GM18499 (cell line): ENCODE data around the gene MEGF6.

Source experiments
- ATAC-seq: cut with Tn5 transposase; IDR thresholded peaks from one replicate; pipeline ENCODE4 v1.9.1; 2021; ENCODE audit warnings: moderate number of reproducible peaks; ENCODE audit not compliant: insufficient read depth, unreplicated experiment

MEGF6 gene

DNA sequence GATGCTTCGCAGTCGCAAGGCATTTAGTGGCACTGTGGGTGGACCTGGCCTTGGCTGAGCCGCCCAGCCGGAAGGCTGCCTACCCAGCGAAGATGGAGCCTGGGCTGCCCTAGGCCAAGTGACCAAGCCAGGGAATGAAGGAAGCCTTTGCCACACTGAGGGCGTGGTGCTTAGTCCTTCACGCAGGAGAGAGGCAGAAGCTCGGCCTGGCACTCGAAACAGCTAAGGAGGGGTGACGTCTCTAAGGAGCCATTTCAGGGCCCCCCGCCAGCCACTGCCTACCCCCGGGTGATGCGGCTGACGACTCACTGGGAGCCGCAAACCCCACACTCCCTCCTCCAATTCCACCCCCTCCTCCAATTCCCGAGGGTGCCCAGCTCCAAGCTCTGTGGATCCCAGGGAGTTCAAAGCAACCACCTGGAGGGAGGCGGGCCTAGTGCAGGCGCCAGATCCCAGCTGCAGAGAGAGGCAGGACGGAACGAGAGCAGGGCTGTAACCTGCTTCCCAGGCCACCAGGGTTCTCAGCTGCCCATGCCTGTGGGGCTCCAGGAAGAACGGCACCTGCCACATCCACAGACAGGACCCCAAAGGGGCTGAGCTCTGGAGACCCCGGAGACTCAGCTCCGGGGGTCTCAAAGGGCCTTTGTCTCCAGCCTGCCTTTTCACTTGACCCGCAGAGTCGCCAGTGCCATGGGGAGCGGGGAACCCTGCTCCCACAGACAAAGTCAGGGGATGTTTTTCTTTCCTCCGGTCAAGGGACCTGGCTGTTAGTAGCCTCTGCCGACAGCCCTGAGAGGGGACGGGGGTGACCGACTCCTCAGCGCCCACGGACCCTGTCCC, 81.0 kb downstream of the MEGF6 start:
- ATAC-seq: no peak

DNA sequence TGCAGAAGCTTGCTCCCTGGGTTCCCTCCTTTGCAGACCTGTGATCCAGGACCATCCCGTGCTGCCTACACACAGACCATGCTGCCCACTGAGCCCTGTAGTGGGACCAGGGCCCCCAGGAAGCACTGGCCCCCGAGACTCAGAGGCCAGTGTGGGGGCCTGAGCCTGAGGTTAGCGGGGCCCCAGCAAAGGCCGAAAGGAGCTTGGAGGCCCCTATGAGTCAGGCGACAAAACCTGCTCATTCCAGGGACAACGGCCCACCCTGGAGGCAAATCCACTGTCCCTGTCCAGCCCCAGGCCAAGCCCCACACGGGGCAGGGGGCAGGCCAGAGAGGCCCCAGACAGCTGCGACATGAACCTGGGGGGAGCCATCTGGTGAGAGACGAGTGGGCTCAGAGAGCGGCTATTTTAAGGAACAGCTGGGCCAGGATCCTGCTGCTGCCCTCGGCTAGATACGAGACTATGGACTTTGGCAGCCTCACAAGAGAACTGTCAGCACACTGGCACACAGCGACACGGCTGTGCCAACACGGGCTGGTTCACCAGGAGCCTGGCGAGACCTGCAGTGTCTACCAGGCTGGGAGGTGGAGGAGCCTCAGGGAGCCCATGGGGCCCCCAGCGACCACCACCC, 82.1 kb downstream of the MEGF6 start:
- ATAC-seq: no peak

- ATAC-seq: no peak
Observed at GRCh38 chr1:3527774-3528173, 83.5 kb downstream of the MEGF6 start.

DNA sequence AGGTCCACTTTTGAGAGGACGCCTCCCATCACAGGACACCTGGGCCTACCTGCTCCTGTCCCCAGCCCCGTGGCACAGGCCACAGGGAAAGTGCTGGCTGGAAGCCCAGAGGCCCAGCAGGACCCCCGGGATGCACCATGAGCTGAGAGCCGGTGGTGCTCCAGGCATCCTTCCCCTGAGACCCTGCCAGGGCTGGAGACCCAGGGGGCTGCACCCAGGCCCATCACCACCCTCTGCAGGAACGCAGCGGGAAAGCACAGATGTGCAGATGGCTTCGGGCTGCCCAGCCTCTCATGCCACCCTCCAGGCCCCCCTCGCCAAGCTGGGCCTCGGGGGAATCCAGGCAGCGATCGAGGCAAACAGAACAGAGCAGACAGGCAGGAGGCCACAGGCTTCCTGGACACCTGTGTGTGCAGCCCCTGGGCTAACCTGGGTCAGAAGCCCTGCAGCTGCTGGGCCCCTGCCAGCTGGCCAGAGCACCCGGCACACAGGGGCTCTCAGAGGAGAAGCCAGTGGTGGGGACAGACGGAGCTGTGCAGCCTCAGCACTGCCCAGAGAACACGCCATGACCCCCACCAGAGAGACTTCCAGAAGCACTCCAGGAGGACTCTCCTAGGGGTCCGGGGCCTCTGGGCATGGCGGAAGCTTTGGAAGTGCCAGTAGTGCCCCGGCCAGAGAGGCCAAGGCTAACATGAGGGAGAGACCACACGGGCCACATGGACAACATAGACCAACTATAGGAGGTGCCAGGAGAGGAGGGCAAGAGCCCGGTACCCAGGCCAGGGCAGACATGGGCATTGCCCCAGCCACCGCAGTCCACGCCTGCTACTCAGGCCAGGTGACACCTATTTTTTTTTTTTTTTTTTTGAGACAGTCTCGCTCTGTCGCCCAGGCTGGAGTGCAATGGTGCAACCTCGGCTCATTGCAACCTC, 85.5 kb downstream of the MEGF6 start:
- no peak for ATAC-seq

GRCh38 chr1:3524556-3525203, 86.6 kb downstream of the MEGF6 start:
- no peak for ATAC-seq

- no peak for ATAC-seq
Observed at GRCh38 chr1:3523980-3524379, 87.3 kb downstream of the MEGF6 start.

DNA sequence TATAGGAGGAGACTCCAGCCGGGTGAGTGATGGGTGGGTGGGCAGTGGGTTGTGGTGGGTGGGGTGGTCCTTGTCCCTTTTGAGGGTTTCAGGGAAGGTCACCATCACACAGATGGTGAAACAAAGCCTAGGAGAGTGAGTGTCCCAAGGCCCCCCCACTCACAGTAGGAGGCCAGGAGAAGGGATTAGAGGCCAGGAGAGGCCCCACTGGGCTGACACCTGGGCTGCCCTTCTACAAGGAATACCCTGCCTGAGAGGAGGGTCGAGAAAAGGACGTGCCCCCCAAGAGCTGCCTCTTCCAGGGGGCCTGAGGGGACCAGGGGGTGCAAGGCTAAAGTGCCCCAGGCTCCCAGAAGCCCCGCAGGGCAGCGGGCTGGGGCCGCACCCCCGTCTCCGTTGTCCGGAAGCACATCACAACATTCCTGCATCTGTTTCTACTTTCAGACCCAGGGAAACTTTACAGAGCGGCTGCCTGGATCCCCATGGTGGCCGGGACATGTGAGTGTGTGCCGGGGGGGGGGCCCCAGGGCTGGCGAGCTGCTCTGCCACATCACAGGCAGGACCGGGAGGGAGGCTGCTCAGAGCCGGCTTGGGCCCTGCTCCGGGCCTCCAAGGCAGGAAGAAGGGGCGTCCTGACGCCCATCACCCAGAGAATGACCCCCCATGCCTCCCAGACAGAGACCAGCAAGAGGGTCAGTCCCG, 88.6 kb downstream of the MEGF6 start:
- ATAC-seq: no peak

GRCh38 chr1:3522112-3522511, 89.2 kb downstream of the MEGF6 start:
- no peak for ATAC-seq

DNA sequence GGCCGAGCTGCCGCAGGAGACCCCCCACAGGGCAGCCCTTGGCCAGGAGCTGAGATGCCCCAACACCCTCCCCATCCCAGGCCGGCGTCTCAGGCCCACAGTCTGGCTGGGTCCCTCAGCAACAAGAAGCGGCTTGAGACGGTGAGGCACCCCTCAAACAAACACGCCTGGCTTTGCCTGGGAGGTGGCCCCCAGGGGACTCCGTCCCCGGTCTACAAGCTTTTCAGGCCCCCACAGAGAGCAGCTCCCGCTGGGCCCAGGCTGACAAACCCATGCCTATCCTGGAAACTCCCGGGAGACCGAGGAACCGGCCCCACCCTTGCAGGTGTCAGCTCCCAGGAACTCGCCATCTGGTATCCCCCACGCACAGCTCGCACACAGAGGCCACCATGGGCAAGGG, 89.9 kb downstream of the MEGF6 start:
- no peak for ATAC-seq

DNA sequence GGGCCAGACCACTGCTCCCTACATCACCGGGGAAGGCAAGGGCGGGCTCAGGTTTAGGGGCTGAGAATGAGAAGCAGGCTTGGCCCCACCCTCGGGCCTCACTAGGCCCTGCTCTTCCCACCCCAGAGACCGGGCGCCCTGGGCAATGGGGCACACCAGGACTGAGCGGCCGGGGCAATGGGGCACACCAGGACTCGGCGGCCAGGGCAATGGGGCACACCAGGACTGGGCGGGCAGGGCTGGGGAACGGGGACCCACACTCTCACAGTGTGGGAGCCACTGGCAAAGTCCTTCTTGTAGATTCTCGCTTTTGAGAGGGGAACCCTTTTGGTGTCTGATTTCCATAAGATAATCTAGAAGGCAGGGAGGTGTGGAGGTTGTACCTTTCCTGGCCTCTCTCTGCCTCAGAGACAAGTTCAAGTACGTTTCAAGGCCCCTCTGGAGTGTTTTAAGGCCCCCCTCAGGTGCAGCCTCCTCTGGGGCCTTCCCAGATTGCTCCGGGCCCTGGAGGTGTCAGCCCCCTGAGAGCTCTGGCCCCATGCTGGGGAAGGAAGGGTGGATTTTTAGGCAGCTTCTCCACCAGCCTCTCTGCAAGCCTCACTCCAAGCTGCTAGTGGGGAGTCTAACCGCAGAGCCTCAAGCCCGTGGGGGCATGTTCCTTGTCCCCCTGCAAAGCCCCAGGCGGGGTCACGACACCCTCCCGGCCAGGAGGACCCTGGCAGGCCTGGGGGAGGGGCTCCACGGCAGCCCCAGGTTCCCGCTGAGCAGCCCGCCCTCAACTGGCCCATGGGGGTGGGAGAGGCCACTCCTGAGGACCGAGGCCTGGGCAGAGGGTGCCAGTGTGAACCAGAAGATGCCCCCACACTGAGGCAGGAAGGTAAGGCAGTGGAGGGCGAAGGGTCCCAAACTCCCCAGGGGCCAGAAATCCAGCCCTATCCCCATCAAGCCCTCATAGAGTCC, 90.6 kb downstream of the MEGF6 start:
- no peak for ATAC-seq

DNA sequence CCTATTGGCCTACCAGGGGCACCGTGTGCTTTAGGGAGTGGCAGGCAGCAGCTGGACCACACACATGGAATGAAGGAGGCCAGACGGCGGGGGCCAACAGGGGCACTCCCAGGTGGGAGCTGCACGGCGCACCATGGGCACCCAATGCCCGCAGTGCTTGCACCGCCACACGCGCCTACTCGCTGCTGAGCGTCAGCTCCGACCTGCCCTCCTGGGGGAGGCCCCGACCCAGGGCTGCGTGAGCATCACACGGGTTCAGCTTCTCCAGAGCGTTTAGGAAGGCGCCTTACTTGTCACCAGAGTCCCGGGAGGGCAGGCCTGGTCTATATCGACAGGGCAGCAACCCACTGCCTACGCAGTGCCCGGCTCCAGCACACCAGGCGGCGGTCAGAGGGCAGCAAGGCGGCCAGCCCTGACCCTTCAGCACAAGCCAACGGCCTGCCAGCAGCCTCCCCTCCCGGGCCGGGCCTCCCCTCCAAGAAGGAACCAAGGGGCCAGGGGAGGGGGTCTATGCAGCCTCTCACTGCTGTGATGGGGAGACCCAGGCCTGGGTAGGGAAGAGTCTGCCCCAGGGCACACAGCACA, 91.9 kb downstream of the MEGF6 start:
- ATAC-seq: no peak

- ATAC-seq: no peak
Observed at GRCh38 chr1:3518756-3519155, 92.6 kb downstream of the MEGF6 start.

GRCh38 chr1:3518256-3518655, 93.1 kb downstream of the MEGF6 start:
- no peak for ATAC-seq

DNA sequence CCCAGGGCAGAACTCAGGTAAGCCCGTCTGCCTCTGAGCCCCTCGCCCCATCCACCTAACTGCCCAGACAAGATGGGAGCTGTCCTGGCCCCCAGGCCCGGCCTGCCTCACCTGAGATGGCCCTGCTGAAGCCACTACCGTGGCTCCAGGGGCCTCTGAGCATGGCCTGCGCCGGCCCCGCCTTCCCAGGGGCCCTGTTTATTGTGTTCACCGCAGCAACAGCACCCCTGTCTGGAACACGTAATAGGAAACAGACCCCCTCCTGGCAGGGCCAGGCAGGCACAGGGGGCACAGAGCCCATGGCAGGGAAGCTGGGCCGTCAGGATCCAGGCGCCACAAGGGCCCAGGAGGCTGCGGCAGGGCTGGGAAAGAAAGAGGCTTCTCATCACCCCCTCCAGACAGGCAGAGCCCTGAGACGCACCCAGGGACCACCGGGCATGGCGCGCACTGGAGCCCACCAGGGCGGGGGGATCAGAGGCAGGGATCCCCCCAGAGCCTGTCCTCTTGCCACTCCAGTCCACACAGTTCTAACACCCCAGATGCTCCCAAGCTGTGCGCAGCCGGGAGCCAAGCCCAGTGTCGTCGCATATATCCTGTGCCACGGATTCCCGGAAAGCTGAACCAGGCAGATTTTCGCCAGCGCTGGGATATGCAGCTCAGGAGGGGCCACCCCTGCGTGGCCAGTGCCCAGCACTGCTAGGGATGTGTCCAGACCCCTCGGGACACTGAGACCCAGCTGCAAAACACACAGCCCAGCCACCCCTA, 94.2 kb downstream of the MEGF6 start:
- ATAC-seq: no peak

GRCh38 chr1:3516481-3516869, 94.8 kb downstream of the MEGF6 start:
- ATAC-seq: no peak

- no peak for ATAC-seq
Observed at GRCh38 chr1:3515774-3516480, 95.4 kb downstream of the MEGF6 start.

DNA sequence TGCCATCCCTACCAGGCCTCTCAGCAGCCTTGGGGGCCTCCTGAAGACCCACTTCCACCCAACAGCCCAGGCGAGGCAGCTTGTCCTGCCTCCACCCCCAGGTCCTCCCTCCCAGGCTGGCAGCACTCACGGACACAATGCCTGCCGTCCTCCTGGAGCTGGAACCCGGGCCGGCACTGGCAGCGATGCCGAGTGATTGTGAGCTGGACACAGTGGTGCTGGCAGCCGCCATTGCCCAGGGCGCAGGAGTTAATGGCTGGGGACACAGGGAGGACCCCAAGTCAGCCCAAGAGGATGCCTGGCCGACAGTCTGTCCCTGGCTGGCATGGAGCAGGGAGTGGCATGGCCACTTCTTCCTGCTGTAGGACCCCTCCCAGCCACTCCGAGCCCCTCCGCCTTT, 96.0 kb downstream of the MEGF6 start:
- no peak for ATAC-seq
